K562 (cell line): ENCODE data around the gene PDLIM4. TPM values are rescaled to one million over a fixed set of nuclear protein-coding genes. Genes with fewer than 3 reads are reported as not detected.

Experiments
- CBX3 ChIP-seq, 2 experiments: IDR thresholded peaks; 1 replicate in 1 of 2; 2 replicates in 1 of 2; pipeline ENCODE4 v1.6.1; 2012; ENCODE audit warnings: inconsistent platforms in 2 of 2, low read length in 2 of 2, borderline replicate concordance in 1 of 2, control low read depth in 1 of 2
- CREB1 ChIP-seq, 2 experiments: sonication (generic) in 1 of 2; formaldehyde crosslinking in 1 of 2; IDR thresholded peaks; 2 replicates each; pipeline versions ENCODE4 v1.6.1 to v1.8.0; 2012 to 2022; ENCODE audit warnings: inconsistent platforms in 1 of 2, mild to moderate bottlenecking in 1 of 2, missing genetic modification reagents in 1 of 2, moderate library complexity in 1 of 2
- EGR1 ChIP-seq: fragments of 450-650 bp; conservative IDR thresholded peaks from 2 replicates; pipeline ENCODE4 v1.6.1; 2017; ENCODE audit warnings: mild to moderate bottlenecking
- EP400 ChIP-seq: fragments of 450-650 bp; IDR thresholded peaks from 2 replicates; pipeline ENCODE4 v1.6.1; 2017; ENCODE audit warnings: antibody characterized with exemption, mild to moderate bottlenecking, moderate library complexity
- FOXJ3 ChIP-seq: sonication (generic); formaldehyde crosslinking; IDR thresholded peaks from 2 replicates; pipeline ENCODE4 v1.4.0; 2020; ENCODE audit warnings: mild to moderate bottlenecking, missing genetic modification reagents
- GATAD2A ChIP-seq: fragments of 450-650 bp; IDR thresholded peaks from 2 replicates; pipeline ENCODE4 v1.6.1; 2017
- GTF2B ChIP-seq: IDR thresholded peaks from 2 replicates; pipeline ENCODE4 v1.6.1; 2011; ENCODE audit not compliant: insufficient read length; ENCODE audit errors: extremely low read depth
- KHSRP ChIP-seq: fragments of 450-650 bp; IDR thresholded peaks from 2 replicates; pipeline ENCODE4 v1.6.1; 2017
- MCM5 ChIP-seq: fragments of 450-650 bp; IDR thresholded peaks from 2 replicates; pipeline ENCODE4 v1.6.1; 2016; ENCODE audit warnings: low read depth
- RHOXF2B ChIP-seq: fragments of 250-450 bp; sonication (Bioruptor Pico); conservative IDR thresholded peaks from 2 replicates; pipeline ENCODE4 v1.5.1; 2021
- SIN3B ChIP-seq: fragments of 450-650 bp; IDR thresholded peaks from 2 replicates; pipeline ENCODE4 v1.6.1; 2017; ENCODE audit warnings: low read depth, mild to moderate bottlenecking, moderate library complexity
- ZBED1 ChIP-seq: IDR thresholded peaks from 2 replicates; pipeline ENCODE4 v1.6.1; 2014
- ZFP91 ChIP-seq: sonication (generic); formaldehyde crosslinking; IDR thresholded peaks from 2 replicates; pipeline ENCODE4 v1.8.0; 2022; ENCODE audit warnings: mild to moderate bottlenecking, missing genetic modification reagents
- ZNF282 ChIP-seq: sonication (generic); formaldehyde crosslinking; IDR thresholded peaks from 2 replicates; pipeline ENCODE4 v1.8.1; 2023; ENCODE audit warnings: missing genetic modification reagents
- polyA plus RNA-seq, 8 experiments: library from polyadenylated mRNA; depleted of rRNA in 4 of 8; stranded (reverse) in 5 of 8; unstranded in 3 of 8; fragments of >200 nt; fragmentation: Nextera tagmentation in 2 of 8; fragmentation: Illumina TruSeq in 1 of 8; extraction: Ambion mirVana in 2 of 8; extraction: Trizol in 1 of 8; gene quantifications; 2 replicates each; pipeline versions ENCODE4 v1.2.1 to v1.2.3, GENCODE V29; 2011 to 2014; ENCODE audit warnings: inconsistent platforms in 1 of 8, missing spikeins in 1 of 8
- total RNA-seq, 7 experiments: library from RNA; depleted of rRNA in 6 of 7; stranded (reverse); fragments of >200 nt in 6 of 7; fragmentation: Illumina TruSeq in 2 of 7; extraction: Trizol in 2 of 7; gene quantifications; 2 replicates each; pipeline versions ENCODE4 v1.2.1 to v1.2.3, GENCODE V29; 2011 to 2021; ENCODE audit warnings: low replicate concordance in 1 of 7
- TF ChIP-seq, protein P1 (sequence below), 2 experiments: fragments of 150-350 bp in 1 of 2; IDR thresholded peaks; 2 replicates each; pipeline ENCODE4 v1.6.1; 2012 to 2016; ENCODE audit warnings: low read depth in 2 of 2, low read length in 2 of 2, mild to moderate bottlenecking in 1 of 2, moderate library complexity in 1 of 2

The PDLIM4 gene
- total and polyA plus RNA-seq, 9 of the 15 experiments (the other 6 are each of a cell fraction or from before 2014, with no cell fraction given) = 0.28 to 32.8 (median 13.1) TPM

GRCh38 chr5:132293992-132294727 lies 36.7 kb downstream of the PDLIM4 start, which contains the start of gene SLC22A4 (continued):
- TF ChIP-seq CREB1 (IDR thresholded peaks at IDR 0.05) (no peak; the same call in 1 of the 2 replicates), CREB1 (CRISPR knock-in tag; IDR thresholded peaks at IDR 0.05) (peak; percentile 39; the same call in 1 of the 2 replicates), CBX3 (IDR thresholded peaks at IDR 0.05; ENCODE audit: borderline replicate concordance in 1 of 2, low read length in 2 of 2) (peak in 1 of 2 experiments; percentile 47; a peak in 2 of 3 replicates), GATAD2A (no peak), ZNF282 (CRISPR knock-in tag) (no peak), GTF2B (no peak), RHOXF2B (CRISPR knock-in tag) (no peak), SIN3B (no peak), EGR1 (peak; percentile 38), ZBED1 (no peak; the same call in 1 of the 2 replicates), KHSRP (no peak), FOXJ3 (CRISPR knock-in tag) (no peak), EP400 (peak; percentile 86), ZFP91 (CRISPR knock-in tag) (no peak), MCM5 (no peak)
- TF ChIP-seq, protein P1, sequence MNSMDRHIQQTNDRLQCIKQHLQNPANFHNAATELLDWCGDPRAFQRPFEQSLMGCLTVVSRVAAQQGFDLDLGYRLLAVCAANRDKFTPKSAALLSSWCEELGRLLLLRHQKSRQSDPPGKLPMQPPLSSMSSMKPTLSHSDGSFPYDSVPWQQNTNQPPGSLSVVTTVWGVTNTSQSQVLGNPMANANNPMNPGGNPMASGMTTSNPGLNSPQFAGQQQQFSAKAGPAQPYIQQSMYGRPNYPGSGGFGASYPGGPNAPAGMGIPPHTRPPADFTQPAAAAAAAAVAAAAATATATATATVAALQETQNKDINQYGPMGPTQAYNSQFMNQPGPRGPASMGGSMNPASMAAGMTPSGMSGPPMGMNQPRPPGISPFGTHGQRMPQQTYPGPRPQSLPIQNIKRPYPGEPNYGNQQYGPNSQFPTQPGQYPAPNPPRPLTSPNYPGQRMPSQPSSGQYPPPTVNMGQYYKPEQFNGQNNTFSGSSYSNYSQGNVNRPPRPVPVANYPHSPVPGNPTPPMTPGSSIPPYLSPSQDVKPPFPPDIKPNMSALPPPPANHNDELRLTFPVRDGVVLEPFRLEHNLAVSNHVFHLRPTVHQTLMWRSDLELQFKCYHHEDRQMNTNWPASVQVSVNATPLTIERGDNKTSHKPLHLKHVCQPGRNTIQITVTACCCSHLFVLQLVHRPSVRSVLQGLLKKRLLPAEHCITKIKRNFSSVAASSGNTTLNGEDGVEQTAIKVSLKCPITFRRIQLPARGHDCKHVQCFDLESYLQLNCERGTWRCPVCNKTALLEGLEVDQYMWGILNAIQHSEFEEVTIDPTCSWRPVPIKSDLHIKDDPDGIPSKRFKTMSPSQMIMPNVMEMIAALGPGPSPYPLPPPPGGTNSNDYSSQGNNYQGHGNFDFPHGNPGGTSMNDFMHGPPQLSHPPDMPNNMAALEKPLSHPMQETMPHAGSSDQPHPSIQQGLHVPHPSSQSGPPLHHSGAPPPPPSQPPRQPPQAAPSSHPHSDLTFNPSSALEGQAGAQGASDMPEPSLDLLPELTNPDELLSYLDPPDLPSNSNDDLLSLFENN (IDR thresholded peaks at IDR 0.05; ENCODE audit: low read depth in 2 of 2, low read length in 2 of 2) = no peak
